Activated naive CD4-positive, alpha-beta T cell treated with anti-CD3 and anti-CD28 coated beads, Interleukin-2, amount 50 U/mL, for 72 hours (primary cell): Measurements from ENCODE around the gene CERKL. TPM values are rescaled to one million over a fixed set of nuclear protein-coding genes. Genes with fewer than 3 reads are reported as not detected.

ENCODE experiments used
- ATAC-seq, 2 donors: fragments of 150-1000 bp; cut with Tn5 transposase; 2 replicates each; pipeline ENCODE4 v1.10.0; 2021; ENCODE audit warnings: mild to moderate bottlenecking in 2 of 2, moderate library complexity in 2 of 2
- DNase-seq, 2 donors: peaks; one replicate each; pipeline ENCODE4 v3.0.0; 2021 to 2022; ENCODE audit warnings: low spot score in 2 of 2
- H3K27ac Mint-ChIP-seq, 2 donors: one replicate each; pipeline ENCODE4 v1.8.0; 2022; ENCODE audit warnings: mild to moderate bottlenecking in 2 of 2, mixed read lengths in 2 of 2
- H3K36me3 Mint-ChIP-seq, 2 donors: one replicate each; pipeline ENCODE4 v1.8.0; 2022; ENCODE audit warnings: mixed read lengths in 2 of 2
- H3K9me3 Mint-ChIP-seq, 2 donors: one replicate each; pipeline ENCODE4 v1.8.0; 2022; ENCODE audit warnings: mixed read lengths in 2 of 2
- total RNA-seq, 2 donors: library from RNA; stranded (reverse); gene quantifications; one replicate each; pipeline ENCODE4 v1.2.3, GENCODE V29; 2022

The CERKL gene
- total RNA-seq, 2 donors from 2014 or later = not detected

DNA sequence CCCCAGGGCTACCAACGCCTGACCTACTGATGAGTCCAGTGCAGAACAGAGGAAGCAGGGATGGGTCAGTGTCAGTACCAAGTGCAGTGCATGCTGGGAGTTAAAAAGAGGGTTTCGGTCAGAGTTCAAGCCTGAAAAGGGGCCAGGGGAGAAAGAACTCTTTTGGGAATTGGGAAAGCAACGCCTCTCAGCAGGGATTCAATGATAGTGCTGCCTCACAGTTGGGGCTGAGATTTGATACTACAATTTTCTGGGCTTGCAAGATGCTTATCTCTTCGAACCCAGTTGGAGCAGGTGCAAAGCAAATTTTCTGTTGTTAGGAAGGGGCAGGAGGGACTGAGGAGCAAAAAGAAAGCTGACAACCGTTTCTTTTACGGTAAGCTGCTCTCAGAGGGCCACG lies 82.6 kb downstream of the CERKL start:
- no peaks in the 10 kb centered on the region for H3K9me3 Mint-ChIP-seq
- H3K36me3 Mint-ChIP-seq = no peaks in the 10 kb centered on the region
- no peak overlapping the region for H3K27ac Mint-ChIP-seq

DNA sequence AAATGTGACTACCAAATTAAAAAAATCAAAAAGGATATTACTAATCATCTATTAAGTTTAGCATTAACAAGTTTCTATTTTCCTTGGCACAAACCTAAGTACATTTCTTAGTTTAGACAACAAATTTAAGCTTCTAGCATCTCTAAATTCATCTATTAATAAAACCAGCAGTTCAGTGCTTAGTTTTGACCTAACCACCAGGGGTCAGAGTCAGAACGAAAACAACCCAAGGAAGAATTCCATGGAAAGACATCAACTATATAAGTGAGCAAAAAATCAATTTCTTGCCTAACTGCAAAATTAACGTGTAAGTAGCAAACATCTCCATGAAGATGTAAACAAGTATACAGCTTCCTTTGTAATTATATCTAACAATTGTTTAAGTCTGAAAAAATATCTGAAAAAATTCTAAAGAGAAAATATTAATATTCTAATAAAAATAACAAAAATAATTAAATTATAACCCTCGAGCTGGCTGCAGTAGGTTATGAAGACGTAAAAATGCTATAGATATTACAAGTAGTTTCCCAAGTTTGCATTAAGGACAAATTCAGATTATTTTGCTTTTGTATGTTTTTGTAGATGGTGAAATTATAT lies 83.7 kb downstream of the CERKL start:
- H3K9me3 Mint-ChIP-seq = no peaks in the 10 kb centered on the region
- DNase-seq (no peak), ATAC-seq (no peak)
- no peaks in the 10 kb centered on the region for H3K36me3 Mint-ChIP-seq
- H3K27ac Mint-ChIP-seq = no peak overlapping the region

More for the DNA sequence above, 82.6 kb downstream of the CERKL start:
- DNase-seq (no peak), ATAC-seq (no peak)

DNA sequence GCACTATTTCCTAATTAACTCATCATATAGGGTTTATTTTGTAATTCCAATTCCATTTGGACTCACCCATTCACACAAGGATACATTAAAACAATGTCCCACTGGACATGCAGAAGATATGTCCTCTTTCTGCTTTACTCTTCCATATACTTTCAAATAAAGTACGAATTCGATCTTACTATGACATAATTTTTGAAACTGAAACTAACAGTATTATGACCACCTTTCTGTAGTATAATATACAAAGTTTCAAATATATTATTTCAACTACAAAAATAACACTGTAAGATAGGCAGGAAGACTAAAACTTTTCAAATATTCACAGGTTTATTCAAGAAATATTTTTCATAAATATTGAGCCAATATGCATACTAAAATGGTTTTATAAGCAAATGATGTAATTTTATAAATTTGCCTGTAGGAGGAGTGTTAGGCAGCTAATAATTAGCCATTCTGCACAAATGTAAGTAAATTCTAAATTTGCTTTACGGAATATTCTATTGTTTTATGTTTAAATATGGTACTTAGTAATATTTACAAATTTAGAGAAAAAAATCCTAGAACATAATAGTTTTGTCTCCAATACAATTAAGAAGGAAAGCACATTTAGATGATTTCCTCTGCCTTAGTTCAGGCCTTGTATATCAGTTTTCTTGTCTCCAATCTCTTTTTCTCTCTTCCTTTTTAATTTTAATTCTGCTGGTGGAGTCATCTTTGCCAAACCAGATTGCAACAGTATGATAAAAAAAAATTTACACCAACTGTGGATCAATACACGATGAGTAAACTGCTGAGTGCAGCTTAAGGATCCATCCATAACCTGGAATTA lies 85.9 kb downstream of the CERKL start:
- no peaks in the 10 kb centered on the region for H3K36me3 Mint-ChIP-seq
- no peak for DNase-seq
- no peak overlapping the region for H3K27ac Mint-ChIP-seq
- no peaks in the 10 kb centered on the region for H3K9me3 Mint-ChIP-seq
- no peak for ATAC-seq

DNA sequence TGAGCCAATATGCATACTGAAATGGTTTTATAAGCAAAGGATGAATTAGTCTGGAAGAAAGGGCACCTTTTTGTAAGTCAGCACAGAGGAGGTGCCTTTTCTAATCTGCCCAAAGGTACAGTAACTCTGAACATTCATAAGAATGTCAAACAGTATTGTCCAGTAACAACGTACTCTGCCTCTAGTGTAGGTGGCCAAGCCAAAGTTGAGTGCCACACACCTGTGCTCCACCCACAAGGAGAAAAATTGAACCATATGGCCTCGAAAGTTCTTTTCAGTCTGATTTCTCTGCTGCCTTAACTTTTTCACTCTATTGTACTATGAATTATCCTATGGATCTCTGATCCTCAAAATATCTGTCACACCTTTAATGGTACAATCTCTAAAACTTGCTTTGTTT lies 86.8 kb downstream of the CERKL start:
- Mint-ChIP-seq H3K9me3 (no peaks in the 10 kb centered on the region), H3K36me3 (no peaks in the 10 kb centered on the region), H3K27ac (no peak overlapping the region)
- DNase-seq (no peak), ATAC-seq (no peak)

DNA sequence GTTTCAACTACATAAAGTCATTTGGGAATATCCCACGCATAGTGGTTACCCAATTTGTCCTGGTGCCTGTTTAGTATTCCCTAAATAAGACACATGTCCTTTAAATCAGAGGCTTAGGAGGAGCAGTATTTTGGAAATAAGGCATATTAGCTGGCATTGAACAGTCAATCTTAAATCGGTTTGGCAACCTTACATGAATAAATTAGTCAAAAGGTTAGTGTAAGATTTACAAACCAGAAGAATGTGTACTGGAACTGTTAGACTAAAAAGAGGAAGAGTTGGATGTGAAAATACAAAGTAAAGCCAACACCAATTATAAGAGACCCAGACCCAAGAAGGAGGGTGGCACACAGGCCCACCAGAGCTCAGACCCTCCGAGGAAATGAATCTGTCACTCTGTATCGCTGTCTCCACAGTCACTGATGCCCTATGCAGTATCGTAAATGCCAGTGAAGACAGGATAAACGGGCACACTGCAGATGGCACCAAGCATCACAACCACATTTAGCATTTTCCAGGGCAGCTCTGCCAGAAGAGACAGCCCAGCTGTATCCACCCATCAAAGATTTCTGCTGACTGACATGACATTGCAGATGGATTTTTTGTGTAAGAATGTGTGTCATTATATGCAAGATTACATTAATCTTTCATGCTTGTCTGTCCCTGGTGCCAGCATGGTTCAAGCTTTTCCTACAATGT lies 90.4 kb downstream of the CERKL start:
- ATAC-seq (no peak), DNase-seq (no peak)
- Mint-ChIP-seq H3K27ac (no peak overlapping the region), H3K36me3 (no peaks in the 10 kb centered on the region), H3K9me3 (no peaks in the 10 kb centered on the region)

DNA sequence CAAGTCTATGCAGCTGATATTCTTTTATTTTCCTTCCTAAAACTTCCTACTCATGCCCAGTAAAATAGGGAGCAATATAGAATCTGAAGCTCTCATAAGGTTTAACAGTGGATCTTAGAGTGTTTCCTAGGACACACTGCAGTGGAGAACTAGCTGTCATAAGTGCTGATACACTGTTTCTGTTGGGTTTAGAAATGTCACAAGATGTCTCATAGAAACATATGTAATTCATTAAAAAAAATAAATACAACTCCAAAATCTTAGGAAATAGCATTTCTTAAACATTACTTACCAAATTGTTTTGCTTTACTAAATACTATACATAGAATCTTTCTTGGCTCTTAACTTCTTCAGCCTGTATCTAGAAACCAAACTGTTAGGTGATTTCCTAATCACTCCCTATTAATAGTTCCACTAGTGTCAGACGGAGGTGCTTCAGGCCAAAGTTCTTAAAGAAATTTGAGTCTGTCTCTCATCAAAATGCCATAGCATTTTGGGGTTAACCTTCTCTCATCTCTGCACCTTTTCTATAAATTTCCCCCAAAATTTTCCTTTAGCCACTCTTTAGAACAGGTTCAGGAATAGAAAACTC lies 93.7 kb downstream of the CERKL start:
- H3K9me3 Mint-ChIP-seq = no peaks in the 10 kb centered on the region
- no peak for ATAC-seq

DNA sequence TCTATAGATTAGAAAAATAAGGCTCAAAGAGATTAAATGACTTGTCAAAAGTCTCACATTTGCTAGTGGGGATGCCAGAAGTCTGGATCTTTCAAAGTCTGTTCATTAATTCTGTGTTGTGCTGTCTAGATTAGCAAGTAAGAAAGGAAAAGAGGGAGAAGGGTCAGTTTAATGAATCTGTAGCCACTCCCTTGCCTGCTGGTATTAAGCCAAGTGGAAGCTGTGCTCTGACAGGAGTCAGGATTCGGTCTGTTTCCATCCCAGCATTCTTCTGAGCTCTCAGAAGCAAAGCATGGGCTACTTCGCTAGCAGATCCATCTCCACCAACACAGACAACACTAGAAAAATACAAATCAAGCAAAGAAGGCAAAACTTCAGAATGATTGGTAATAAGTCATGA lies 98.5 kb downstream of the CERKL start:
- Mint-ChIP-seq H3K9me3 (peaks cover 3 to 4% of the 10 kb centered on the region in 2 donors), H3K36me3 (no peaks in the 10 kb centered on the region), H3K27ac (no peak overlapping the region)
- ATAC-seq (no peak), DNase-seq (no peak)

More for the DNA sequence above, 93.7 kb downstream of the CERKL start:
- Mint-ChIP-seq H3K36me3 (no peaks in the 10 kb centered on the region), H3K27ac (no peak overlapping the region)
- no peak for DNase-seq

DNA sequence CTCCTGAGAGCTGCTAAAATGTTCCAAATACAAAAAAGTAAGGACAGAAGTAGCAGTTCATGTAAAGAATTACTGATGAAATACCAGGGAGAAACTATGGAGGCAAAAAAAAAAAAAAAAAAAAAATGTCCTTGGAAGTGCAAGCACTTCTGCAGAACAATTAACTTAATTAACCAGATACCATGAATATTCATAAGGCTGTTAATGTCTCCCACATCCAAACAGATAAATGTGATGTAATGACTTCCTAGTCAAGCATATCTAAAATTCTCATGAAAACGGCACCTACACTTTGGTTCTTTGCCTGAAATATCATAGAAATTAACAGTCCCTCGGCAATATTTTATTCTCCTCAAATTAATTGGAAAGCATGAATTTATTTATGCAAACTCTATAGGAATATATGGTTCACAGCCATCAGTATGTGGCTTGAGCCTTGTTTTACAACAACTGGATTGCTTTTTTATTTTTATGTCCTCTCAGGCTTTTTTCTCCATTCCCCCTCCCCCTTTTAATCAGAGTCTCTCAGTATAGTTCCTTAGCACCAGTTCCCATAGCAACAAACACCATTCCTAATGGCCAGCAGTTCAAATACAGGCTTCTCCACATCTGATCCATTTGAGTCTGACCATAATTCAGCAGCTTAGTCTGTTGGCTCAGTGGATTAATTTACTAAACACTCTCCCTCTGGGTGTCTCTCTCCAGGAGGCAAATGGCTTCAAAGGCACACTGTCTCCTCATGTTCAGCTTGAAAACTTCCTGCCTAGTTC lies 102.7 kb downstream of the CERKL start:
- no peaks in the 10 kb centered on the region for H3K36me3 Mint-ChIP-seq
- ATAC-seq (no peak), DNase-seq (no peak)
- no peak overlapping the region for H3K27ac Mint-ChIP-seq
- peaks cover 3 to 4% of the 10 kb centered on the region in 2 donors for H3K9me3 Mint-ChIP-seq

DNA sequence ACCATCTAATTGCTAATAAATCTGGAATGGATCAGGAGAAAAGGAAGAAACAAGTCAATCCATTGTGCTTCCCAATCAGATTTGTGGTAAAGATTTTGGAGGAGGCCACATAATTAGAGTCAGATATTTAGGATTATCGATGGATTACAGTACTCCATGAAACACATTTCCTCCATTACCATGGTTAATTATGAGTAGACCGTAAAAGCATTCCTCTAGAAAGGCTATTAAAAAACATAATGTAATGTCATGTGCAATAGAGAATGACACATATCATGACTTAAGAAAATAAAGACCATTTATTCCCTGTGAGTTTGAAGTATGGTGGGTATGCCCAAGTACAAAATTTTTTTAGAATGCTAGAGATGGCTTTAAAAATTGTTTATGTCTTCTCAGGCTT lies 103.7 kb downstream of the CERKL start:
- Mint-ChIP-seq H3K36me3 (no peaks in the 10 kb centered on the region), H3K9me3 (peaks cover 3 to 4% of the 10 kb centered on the region in 2 donors), H3K27ac (no peak overlapping the region)
- no peak for ATAC-seq
- DNase-seq = no peak

DNA sequence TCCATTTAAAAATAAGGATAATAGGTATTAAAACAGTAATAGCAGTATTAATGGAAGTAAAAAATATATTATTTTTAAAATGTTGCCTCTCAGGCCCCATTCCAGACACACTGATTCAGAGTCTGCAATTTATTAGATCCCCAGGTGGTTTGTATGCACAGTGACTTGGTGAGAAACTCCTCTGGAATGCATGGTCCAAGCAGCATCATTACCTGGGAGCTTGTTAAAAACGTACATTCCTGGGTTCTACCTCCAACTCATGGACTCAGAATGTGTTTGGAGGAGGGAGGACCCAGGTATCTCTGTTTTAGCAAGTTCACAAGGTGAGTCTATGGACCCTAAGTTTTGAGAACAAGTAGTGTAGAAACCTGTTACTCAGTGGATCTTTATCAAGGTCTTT lies 104.1 kb downstream of the CERKL start:
- no peaks in the 10 kb centered on the region for H3K36me3 Mint-ChIP-seq
- ATAC-seq = no peak
- no peak overlapping the region for H3K27ac Mint-ChIP-seq
- DNase-seq = no peak
- H3K9me3 Mint-ChIP-seq = peaks cover 3 to 4% of the 10 kb centered on the region in 2 donors

DNA sequence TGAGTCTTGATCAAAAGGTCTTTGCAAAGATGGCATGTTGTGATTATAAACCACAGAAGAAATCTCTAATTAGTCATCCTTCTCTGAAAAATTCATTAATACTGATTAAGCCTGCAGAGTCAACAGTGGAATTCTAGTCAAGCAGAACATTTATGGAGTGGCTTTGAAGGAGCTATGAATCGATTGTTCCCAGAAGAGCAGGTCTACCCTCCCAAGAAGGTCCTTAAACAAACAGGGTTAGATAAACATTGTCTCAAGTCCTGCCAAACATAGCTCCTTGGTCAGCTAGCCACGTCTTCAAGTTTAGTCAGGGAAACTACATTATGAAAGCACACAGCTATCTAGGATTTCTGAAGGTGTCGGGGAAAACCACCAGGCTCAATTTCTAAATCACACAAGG lies 110.8 kb downstream of the CERKL start:
- DNase-seq = no peak
- no peak overlapping the region for H3K27ac Mint-ChIP-seq
- H3K9me3 Mint-ChIP-seq = peaks cover 0 to 8% of the 10 kb centered on the region in 2 donors
- no peaks in the 10 kb centered on the region for H3K36me3 Mint-ChIP-seq
- ATAC-seq = no peak

DNA sequence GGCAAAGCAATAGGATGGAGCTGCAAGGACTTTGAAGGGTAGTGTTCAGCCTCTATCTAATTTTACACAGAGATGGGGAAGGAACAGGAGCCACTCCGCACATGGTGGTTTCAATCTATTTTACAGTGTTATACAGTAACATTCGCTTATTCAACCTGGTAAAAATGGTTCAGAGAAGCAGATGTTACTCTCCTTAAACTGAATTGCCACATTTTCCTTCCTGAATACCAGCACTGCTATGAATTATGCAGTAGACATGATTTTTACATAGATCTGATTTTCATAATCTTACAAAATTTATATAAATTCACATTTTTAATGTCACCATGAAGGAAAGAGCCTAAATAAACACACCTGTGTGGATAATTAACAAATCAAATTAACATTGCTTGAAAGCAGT lies 114.7 kb downstream of the CERKL start:
- no peak overlapping the region for H3K27ac Mint-ChIP-seq
- ATAC-seq (no peak), DNase-seq (no peak)
- peaks cover 4 to 8% of the 10 kb centered on the region in 2 donors for H3K9me3 Mint-ChIP-seq
- peaks cover 4 to 31% of the 10 kb centered on the region in 2 donors for H3K36me3 Mint-ChIP-seq

DNA sequence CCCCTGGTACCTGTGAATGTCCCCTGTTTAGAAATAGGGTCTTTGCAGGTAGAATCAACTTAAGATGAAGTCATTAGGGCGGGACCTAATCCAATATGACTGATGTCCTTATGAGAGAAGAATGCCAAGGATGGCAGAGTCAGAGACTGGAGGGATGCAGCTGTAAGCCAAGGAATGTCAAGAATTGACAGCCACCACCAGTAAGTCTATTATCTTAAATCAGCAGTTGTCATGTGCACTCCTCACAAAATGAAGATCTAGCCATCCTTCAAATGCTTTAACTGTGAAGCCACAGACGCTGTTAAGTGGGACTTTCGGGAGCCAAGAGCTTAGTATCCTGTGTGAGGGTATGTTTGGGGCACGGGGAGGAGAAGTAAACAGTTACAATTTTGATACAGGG lies 116.5 kb downstream of the CERKL start:
- Mint-ChIP-seq H3K36me3 (peaks cover 4 to 37% of the 10 kb centered on the region in 2 donors), H3K9me3 (peaks cover 0 to 4% of the 10 kb centered on the region in 2 donors), H3K27ac (no peak overlapping the region)
- DNase-seq = no peak
- no peak for ATAC-seq

DNA sequence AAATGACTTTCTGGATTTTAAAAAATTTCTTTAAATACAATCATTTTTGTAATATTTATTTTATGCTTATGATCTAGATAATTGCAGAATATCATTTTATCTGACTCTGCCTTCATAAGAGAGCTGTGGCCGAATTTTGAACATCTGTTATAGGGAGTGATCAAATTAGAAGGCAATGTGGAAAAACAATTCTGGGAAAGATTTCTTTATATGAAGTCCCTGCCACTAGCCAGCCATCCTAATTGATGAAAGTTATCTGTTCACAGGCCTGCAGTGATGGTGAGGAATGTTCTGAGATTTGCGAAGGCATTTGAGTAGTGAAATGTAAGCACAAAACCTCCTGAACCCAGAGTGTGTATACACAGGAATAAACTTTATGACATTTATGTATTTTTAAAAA lies 120.2 kb downstream of the CERKL start:
- DNase-seq (no peak), ATAC-seq (no peak)
- no peak overlapping the region for H3K27ac Mint-ChIP-seq
- peaks cover 15 to 65% of the 10 kb centered on the region in 2 donors for H3K36me3 Mint-ChIP-seq
- peaks cover 0 to 4% of the 10 kb centered on the region in 2 donors for H3K9me3 Mint-ChIP-seq

DNA sequence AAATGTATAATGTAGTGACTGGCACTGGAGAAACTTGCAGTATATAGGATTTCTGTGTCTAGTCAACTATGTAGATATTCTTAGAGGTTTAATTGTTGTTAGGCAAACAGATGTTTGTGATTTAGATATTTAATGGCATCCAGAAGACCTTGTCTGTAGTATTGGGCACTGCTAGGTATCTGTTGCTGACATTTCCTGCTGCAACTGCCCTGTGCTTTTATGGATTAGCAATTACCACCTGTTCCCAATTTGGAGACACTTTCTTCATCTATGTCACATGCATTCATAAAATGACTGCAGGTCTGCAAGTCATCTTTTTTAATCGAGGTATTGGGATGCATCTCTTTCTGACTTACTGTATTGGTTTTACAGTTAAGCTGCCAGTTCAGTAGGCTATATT lies 128.5 kb downstream of the CERKL start:
- no peak overlapping the region for H3K27ac Mint-ChIP-seq
- peaks cover 12 to 25% of the 10 kb centered on the region in 2 donors for H3K36me3 Mint-ChIP-seq
- DNase-seq (no peak), ATAC-seq (no peak)
- no peaks in the 10 kb centered on the region for H3K9me3 Mint-ChIP-seq

DNA sequence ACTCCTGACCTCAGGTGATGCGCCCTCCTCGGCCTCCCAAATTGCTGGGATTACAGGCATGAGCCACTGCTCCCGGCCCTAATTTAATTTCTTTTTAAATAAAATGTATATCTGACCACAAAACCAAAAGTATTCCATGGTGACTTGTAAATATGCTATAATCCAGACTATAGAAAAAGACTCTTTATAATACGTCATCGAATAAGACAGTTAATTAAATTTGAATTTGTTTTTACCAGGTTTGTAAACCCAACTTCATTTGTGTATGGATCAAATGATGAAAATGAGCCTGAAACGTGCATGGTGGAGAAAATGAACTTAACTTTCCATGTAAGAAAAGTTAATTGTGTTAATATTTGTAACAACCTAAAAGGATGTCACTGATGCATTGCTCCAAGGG lies 129.8 kb downstream of the CERKL start:
- peaks cover 6 to 17% of the 10 kb centered on the region in 2 donors for H3K36me3 Mint-ChIP-seq
- DNase-seq = no peak
- no peaks in the 10 kb centered on the region for H3K9me3 Mint-ChIP-seq
- no peak for ATAC-seq
- H3K27ac Mint-ChIP-seq = no peak overlapping the region
